HL-60/S4 treated with phorbol 12-myristate 13-acetate at 8.2 ng/mL for 4 days and 3 days (cell line): ENCODE results near the gene SYNGR2.

Experiments used
- in situ Hi-C: fragments of 300-500 bp; cut with MboI; formaldehyde crosslinking; loops from 2 replicates; pipeline ENCODE4 v1.15.0; 2022; ENCODE audit warnings: low sequenced_read_pairs

The SYNGR2 gene

GRCh38 chr17:78168242-78168902, at the start of gene SYNGR2:
Gene SYNGR2 (plus strand): TSS chr17:78168581. CDS start chr17:78168617, 36 bp downstream.
- in situ Hi-C loops: no loop called here

GRCh38 chr17:78118801-78119241, 49.6 kb upstream of the SYNGR2 start:
- in situ Hi-C loops: no loop called here

- in situ Hi-C loops: no loop called here
Measured at GRCh38 chr17:78120537-78120936, 47.8 kb upstream of the SYNGR2 start.

- in situ Hi-C loops: no loop called here
Measured at GRCh38 chr17:78120971-78121800, 47.2 kb upstream of the SYNGR2 start.

- in situ Hi-C loops: no loop called here
Measured at GRCh38 chr17:78121801-78122215, 46.6 kb upstream of the SYNGR2 start.

GRCh38 chr17:78122216-78122930, 46.0 kb upstream of the SYNGR2 start:
- in situ Hi-C loops: no loop called here

GRCh38 chr17:78122931-78123249, 45.5 kb upstream of the SYNGR2 start:
- in situ Hi-C loops: no loop called here

- in situ Hi-C loops: no loop called here
Measured at GRCh38 chr17:78123258-78123929, 45.0 kb upstream of the SYNGR2 start.

- in situ Hi-C loops: no loop called here
Measured at GRCh38 chr17:78124081-78124835, 44.1 kb upstream of the SYNGR2 start.

- in situ Hi-C loops: no loop called here
Measured at GRCh38 chr17:78124836-78125137, 43.6 kb upstream of the SYNGR2 start.

- in situ Hi-C loops: no loop called here
Measured at GRCh38 chr17:78125138-78125913, 43.1 kb upstream of the SYNGR2 start.

GRCh38 chr17:78125976-78126894, 42.1 kb upstream of the SYNGR2 start:
- in situ Hi-C loops: no loop called here

- in situ Hi-C loops: no loop called here
Measured at GRCh38 chr17:78126895-78127238, 41.5 kb upstream of the SYNGR2 start.

- in situ Hi-C loops: no loop called here
Measured at GRCh38 chr17:78127239-78127887, 41.0 kb upstream of the SYNGR2 start.

- in situ Hi-C loops: no loop called here
Measured at GRCh38 chr17:78127888-78128550, 40.4 kb upstream of the SYNGR2 start.

GRCh38 chr17:78128551-78129350, 39.6 kb upstream of the SYNGR2 start, which contains the start of gene TMC6:
Gene TMC6 (minus strand): TSS chr17:78128755. CDS start chr17:78126832, 1,923 bp downstream.
- in situ Hi-C loops: no loop called here
